ENCODE results near the gene STX1A.

The STX1A gene

DNA sequence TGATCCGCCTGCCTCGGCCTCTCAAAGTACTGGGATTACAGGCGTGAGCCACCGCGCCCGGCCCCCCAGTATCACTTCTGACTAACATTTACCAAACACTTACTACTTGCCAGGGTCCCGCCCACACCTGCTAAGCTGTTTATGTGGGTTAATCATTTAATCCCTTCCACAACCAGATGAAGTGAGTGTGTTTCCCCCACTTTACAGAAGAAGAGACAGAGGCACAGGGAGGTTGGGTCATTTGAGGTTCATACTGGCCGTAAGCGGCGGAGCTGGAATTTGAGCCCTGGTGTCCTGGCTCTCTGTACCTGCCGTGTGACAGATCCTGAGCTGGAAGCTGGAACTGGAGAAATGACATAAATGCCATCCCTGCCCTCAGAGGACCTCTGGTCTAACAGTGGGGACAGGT, 66.9 kb downstream of the STX1A start:
- in situ Hi-C loops (cut with MboI; ENCODE audit: low sequenced_read_pairs): no loop called here

DNA sequence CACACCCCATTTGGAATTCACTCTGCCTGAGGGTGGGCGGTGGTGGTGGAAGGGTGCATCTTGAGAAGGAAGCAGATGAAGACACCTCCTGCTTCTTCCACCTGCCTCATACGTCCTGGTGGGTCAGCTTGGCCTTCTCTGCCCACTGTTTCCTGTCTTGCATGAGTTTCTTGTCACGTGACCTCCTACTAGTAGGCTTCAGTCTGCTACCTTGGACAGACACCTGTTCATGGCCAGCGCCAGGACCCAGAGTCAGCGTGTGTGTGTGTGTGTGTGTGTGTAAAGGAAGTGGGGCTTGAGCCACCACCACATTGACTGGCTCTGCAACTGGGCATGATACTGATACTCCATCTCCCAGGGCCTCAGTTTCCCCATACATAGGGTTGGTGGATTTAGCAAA, 68.9 kb downstream of the STX1A start:
- in situ Hi-C loops (cut with MboI; ENCODE audit: low sequenced_read_pairs): no loop called here

DNA sequence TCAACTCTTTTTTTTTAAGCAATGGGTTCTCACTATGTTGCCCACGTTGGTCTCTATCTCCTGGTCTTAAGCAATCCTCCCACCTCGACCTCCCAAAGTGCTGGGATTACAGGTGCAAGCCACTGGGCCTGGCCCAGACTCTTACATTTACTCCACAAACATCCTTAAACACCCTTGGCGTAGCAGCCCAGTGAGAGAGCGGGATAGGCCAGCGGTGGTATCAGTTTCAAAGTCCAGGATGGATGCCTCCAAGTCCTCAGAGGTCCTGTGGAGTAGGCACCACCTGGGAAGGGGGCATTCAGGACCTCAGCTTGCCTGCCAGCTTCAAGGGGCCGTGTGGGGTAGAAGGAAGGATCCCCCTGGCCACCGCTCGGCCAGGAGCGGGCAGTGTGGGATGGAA, 69.9 kb downstream of the STX1A start:
- in situ Hi-C loops (cut with MboI; ENCODE audit: low sequenced_read_pairs): no loop called here
